OCI-LY3 (cell line): ENCODE measurements around the gene CDK11A.

ENCODE experiments used
- EZH2phosphoT487 ChIP-seq: fragments of 200-600 bp; shearing (Covaris generic); IDR thresholded peaks from 2 replicates; pipeline ENCODE4 v1.6.1; 2018; ENCODE audit warnings: antibody characterized with exemption, mixed run types, low read depth
- TF ChIP-seq, protein P1 (sequence below): fragments of 200-600, 300-600 bp; sonication (generic); IDR thresholded peaks from 2 replicates; pipeline ENCODE4 v1.5.1; 2014; ENCODE audit warnings: antibody characterized with exemption, low read length, low read depth

- TF ChIP-seq, protein P1, sequence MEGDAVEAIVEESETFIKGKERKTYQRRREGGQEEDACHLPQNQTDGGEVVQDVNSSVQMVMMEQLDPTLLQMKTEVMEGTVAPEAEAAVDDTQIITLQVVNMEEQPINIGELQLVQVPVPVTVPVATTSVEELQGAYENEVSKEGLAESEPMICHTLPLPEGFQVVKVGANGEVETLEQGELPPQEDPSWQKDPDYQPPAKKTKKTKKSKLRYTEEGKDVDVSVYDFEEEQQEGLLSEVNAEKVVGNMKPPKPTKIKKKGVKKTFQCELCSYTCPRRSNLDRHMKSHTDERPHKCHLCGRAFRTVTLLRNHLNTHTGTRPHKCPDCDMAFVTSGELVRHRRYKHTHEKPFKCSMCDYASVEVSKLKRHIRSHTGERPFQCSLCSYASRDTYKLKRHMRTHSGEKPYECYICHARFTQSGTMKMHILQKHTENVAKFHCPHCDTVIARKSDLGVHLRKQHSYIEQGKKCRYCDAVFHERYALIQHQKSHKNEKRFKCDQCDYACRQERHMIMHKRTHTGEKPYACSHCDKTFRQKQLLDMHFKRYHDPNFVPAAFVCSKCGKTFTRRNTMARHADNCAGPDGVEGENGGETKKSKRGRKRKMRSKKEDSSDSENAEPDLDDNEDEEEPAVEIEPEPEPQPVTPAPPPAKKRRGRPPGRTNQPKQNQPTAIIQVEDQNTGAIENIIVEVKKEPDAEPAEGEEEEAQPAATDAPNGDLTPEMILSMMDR = no peak
- no peak for TF ChIP-seq EZH2phosphoT487
Observed at GRCh38 chr1:1687846-1688245, 36.3 kb downstream of the CDK11A start.
